ENCODE data around the gene CARD16. TPM values are rescaled to one million over a fixed set of nuclear protein-coding genes. Genes with fewer than 3 reads are reported as not detected.

CARD16 gene
- total RNA-seq, 1 donor from 2014 or later: 1.5 TPM

GRCh38 chr11:105005451-105005845 lies 39.7 kb downstream of the CARD16 start:
- no peaks in the 10 kb centered on the region for H3K4me1 Mint-ChIP-seq (ENCODE audit: unreplicated experiment)
- H3K27ac Mint-ChIP-seq (ENCODE audit: unreplicated experiment): no peak overlapping the region
- TF ChIP-seq, protein P1, sequence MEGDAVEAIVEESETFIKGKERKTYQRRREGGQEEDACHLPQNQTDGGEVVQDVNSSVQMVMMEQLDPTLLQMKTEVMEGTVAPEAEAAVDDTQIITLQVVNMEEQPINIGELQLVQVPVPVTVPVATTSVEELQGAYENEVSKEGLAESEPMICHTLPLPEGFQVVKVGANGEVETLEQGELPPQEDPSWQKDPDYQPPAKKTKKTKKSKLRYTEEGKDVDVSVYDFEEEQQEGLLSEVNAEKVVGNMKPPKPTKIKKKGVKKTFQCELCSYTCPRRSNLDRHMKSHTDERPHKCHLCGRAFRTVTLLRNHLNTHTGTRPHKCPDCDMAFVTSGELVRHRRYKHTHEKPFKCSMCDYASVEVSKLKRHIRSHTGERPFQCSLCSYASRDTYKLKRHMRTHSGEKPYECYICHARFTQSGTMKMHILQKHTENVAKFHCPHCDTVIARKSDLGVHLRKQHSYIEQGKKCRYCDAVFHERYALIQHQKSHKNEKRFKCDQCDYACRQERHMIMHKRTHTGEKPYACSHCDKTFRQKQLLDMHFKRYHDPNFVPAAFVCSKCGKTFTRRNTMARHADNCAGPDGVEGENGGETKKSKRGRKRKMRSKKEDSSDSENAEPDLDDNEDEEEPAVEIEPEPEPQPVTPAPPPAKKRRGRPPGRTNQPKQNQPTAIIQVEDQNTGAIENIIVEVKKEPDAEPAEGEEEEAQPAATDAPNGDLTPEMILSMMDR (IDR thresholded peaks at IDR 0.05): no peak
- no peaks in the 10 kb centered on the region for H3K27me3 Mint-ChIP-seq (ENCODE audit: unreplicated experiment)
- no peak for DNase-seq (ENCODE audit: extremely low spot score, unreplicated experiment)
- H3K36me3 Mint-ChIP-seq (ENCODE audit: unreplicated experiment): no peaks in the 10 kb centered on the region
- no peak overlapping the region for H3K4me3 Mint-ChIP-seq (ENCODE audit: unreplicated experiment)
- no peaks in the 10 kb centered on the region for H3K9me3 Mint-ChIP-seq (ENCODE audit: unreplicated experiment)

DNA sequence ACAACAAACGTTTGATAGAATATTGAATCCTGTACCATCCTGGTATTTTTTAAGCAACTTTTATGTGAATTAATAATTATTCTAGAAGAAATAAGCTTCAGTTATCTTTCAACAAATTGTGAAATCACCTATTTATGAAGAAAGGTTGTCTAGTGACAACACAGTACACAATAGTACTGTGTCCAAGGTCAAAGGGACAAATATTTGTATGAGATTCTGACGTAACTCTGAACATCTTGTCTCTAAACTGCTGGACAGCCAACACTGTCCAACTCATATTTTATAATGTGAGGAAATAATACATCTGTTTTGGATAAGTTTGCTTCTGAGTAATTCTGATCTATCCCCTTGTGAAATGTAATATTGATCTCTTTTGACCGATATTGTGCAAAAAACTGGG lies 41.1 kb downstream of the CARD16 start:
- no peaks in the 10 kb centered on the region for H3K9me3 Mint-ChIP-seq (ENCODE audit: unreplicated experiment)

GRCh38 chr11:105003151-105003550 lies 42.0 kb downstream of the CARD16 start:
- Mint-ChIP-seq H3K9me3 (ENCODE audit: unreplicated experiment) (no peaks in the 10 kb centered on the region), H3K4me3 (ENCODE audit: unreplicated experiment) (no peak overlapping the region), H3K27ac (ENCODE audit: unreplicated experiment) (no peak overlapping the region), H3K36me3 (ENCODE audit: unreplicated experiment) (no peaks in the 10 kb centered on the region), H3K4me1 (ENCODE audit: unreplicated experiment) (no peaks in the 10 kb centered on the region), H3K27me3 (ENCODE audit: unreplicated experiment) (no peaks in the 10 kb centered on the region)
- TF ChIP-seq, protein P1 (IDR thresholded peaks at IDR 0.05): no peak
- DNase-seq (ENCODE audit: extremely low spot score, unreplicated experiment): no peak

More for the DNA sequence above, 41.1 kb downstream of the CARD16 start:
- no peaks in the 10 kb centered on the region for H3K4me1 Mint-ChIP-seq (ENCODE audit: unreplicated experiment)
- H3K36me3 Mint-ChIP-seq (ENCODE audit: unreplicated experiment): no peaks in the 10 kb centered on the region
- TF ChIP-seq, protein P1 (IDR thresholded peaks at IDR 0.05): no peak
- H3K27me3 Mint-ChIP-seq (ENCODE audit: unreplicated experiment): no peaks in the 10 kb centered on the region
- DNase-seq (ENCODE audit: extremely low spot score, unreplicated experiment): no peak
- H3K27ac Mint-ChIP-seq (ENCODE audit: unreplicated experiment): no peak overlapping the region
- no peak overlapping the region for H3K4me3 Mint-ChIP-seq (ENCODE audit: unreplicated experiment)

DNA sequence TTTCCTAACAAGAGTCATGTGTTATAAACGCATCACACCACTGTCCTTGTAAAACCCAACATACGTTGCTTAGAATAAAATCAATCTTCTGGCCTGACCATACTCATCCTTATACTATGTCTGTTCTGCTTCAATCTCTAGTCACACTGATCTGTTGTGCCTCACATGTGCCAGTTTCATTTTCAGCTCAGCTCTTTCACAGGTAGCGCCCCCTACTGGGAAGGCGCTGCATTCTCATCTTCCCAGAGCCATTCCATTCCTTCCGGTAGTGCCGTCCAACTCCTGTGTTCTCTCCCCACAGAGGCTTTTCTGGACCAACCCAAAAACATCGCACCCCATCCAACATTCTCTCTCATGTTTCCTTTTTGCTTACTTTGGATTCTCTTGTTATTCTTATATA lies 44.3 kb downstream of the CARD16 start:
- Mint-ChIP-seq H3K36me3 (ENCODE audit: unreplicated experiment) (no peaks in the 10 kb centered on the region), H3K4me1 (ENCODE audit: unreplicated experiment) (no peaks in the 10 kb centered on the region), H3K27ac (ENCODE audit: unreplicated experiment) (no peak overlapping the region), H3K4me3 (ENCODE audit: unreplicated experiment) (no peak overlapping the region), H3K27me3 (ENCODE audit: unreplicated experiment) (no peaks in the 10 kb centered on the region), H3K9me3 (ENCODE audit: unreplicated experiment) (no peaks in the 10 kb centered on the region)
- TF ChIP-seq, protein P1 (IDR thresholded peaks at IDR 0.05): peak; percentile 47
- DNase-seq (ENCODE audit: extremely low spot score, unreplicated experiment): no peak

GRCh38 chr11:105000167-105000566 lies 45.0 kb downstream of the CARD16 start:
- no peak overlapping the region for H3K27ac Mint-ChIP-seq (ENCODE audit: unreplicated experiment)
- no peaks in the 10 kb centered on the region for H3K9me3 Mint-ChIP-seq (ENCODE audit: unreplicated experiment)
- no peaks in the 10 kb centered on the region for H3K36me3 Mint-ChIP-seq (ENCODE audit: unreplicated experiment)
- no peak overlapping the region for H3K4me3 Mint-ChIP-seq (ENCODE audit: unreplicated experiment)
- DNase-seq (ENCODE audit: extremely low spot score, unreplicated experiment): no peak
- H3K4me1 Mint-ChIP-seq (ENCODE audit: unreplicated experiment): no peaks in the 10 kb centered on the region
- no peaks in the 10 kb centered on the region for H3K27me3 Mint-ChIP-seq (ENCODE audit: unreplicated experiment)
- TF ChIP-seq, protein P1 (IDR thresholded peaks at IDR 0.05): no peak
